ENCODE results near the gene TNNI3K. TPM values are rescaled to one million over a fixed set of nuclear protein-coding genes. Genes with fewer than 3 reads are reported as not detected.

The TNNI3K gene
- total RNA-seq, 1 donor from 2014 or later, result not detected

DNA sequence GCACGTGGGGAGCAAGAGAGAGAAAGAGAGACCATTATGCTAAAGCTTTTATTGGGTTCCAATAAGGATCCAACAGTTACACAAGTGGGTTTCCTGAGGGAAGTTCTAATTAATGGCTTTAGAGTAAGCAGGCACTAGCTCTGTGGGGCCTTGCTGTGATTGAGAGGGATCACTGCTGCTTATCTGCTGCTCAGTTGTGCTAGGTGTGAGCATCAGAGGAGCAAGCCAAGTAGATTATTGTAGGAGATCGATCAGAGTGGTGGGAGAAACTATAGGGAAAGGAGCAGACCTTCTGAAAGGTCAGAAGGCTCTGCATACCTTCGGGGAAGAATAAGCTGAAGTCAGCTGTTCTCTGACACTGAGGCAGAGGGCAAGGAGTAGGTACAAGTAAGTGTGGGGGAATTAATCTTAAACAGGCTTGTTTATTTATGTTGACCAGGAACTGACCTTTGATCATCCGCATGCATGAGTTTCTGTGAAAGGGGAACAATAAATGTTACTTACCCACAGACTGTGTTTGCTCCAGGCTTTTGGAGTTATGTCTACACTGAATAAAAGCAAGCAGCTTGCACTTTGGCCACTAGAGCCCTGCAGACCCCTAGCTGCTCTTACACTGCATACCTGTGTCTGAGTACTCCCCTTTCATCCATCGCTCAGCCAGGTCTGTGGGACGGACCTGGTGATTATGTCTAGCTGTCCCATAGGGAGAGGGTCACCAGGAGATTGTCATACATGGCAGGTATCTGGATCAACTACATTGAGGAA lies 89.7 kb downstream of the TNNI3K start:
- intact Hi-C loops (cut with micrococcal nuclease), result no loop called here
- H3K4me1 Mint-ChIP-seq (ENCODE audit: low read depth), result no peaks in the 10 kb centered on the region
- peaks cover 2% of the 10 kb centered on the region for H3K27me3 Mint-ChIP-seq (ENCODE audit: insufficient read depth)
- no peaks in the 10 kb centered on the region for H3K36me3 Mint-ChIP-seq (ENCODE audit: low read depth)
- H3K4me3 Mint-ChIP-seq, result no peak overlapping the region
- H3K9me3 Mint-ChIP-seq, result no peaks in the 10 kb centered on the region
- H3K27ac Mint-ChIP-seq, result no peak overlapping the region
- DNase-seq (ENCODE audit: low spot score), result no peak

DNA sequence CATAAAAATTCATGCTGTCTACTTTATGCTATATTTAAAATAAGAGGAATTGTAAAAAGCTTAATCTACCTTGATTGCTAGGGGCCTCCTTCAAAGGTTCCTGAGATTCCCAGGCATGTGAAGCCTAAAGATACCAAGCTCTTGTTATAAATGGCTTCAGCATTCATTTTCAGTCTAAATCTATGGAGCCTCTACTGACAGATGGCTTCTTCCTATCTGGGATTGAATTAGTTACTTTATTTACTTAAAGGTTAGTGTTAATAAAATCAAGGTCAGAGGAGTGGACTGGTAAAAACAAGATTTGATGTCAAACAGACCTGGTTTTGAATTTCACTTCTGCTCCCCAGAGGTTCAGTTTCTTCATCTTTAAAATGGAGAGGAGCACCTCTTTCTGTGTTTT lies 93.7 kb downstream of the TNNI3K start:
- Mint-ChIP-seq H3K9me3 (no peaks in the 10 kb centered on the region), H3K4me3 (no peak overlapping the region), H3K4me1 (ENCODE audit: low read depth) (no peaks in the 10 kb centered on the region), H3K36me3 (ENCODE audit: low read depth) (no peaks in the 10 kb centered on the region), H3K27ac (no peak overlapping the region), H3K27me3 (ENCODE audit: insufficient read depth) (peaks cover 2% of the 10 kb centered on the region)
- DNase-seq (ENCODE audit: low spot score), result no peak
- intact Hi-C loops (cut with micrococcal nuclease), result no loop called here

DNA sequence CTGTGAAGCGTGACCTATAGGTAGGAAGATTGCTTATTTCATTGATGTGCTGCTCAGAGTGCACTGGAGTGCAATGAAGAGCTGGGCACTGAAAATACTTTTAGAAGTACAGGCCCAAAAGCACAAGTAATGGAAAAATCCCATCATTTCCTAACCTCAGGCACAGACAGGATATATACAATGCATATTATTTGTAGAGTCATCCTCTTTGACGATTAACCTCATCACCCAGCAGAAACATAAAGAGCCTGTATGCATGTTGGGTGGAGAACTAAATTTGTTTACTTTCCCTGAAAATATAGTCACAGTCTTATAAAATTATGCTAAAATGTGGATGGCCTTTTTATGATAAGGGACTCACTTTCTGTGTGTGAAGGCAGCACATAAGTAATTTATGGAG lies 98.1 kb downstream of the TNNI3K start:
- Mint-ChIP-seq H3K27ac (no peak overlapping the region), H3K4me1 (ENCODE audit: low read depth) (no peaks in the 10 kb centered on the region), H3K4me3 (no peak overlapping the region), H3K27me3 (ENCODE audit: insufficient read depth) (no peaks in the 10 kb centered on the region), H3K9me3 (no peaks in the 10 kb centered on the region), H3K36me3 (ENCODE audit: low read depth) (no peaks in the 10 kb centered on the region)
- intact Hi-C loops (cut with micrococcal nuclease), result no loop called here
- no peak for DNase-seq (ENCODE audit: low spot score)

DNA sequence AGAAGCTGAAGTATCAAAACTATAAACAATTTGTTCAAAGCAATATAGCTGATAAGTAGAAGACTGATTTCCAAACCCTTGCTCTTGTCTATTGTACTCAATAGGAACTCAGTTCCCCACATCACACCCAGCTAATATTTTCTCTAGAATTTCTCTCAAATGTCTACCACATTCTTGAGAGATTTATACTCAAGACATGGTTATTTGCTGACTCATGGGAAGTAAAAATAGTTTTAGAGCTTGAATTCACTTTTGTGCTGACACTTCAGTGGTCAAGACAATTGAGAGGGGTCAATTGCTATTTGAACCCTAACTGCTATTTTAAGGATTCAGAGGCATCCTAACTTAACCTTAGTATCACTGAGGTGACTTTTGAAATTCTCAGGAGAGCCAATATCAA lies 99.0 kb downstream of the TNNI3K start:
- H3K36me3 Mint-ChIP-seq (ENCODE audit: low read depth), result no peaks in the 10 kb centered on the region
- intact Hi-C loops (cut with micrococcal nuclease), result no loop called here
- H3K4me1 Mint-ChIP-seq (ENCODE audit: low read depth), result no peaks in the 10 kb centered on the region
- H3K27ac Mint-ChIP-seq, result no peak overlapping the region
- H3K9me3 Mint-ChIP-seq, result no peaks in the 10 kb centered on the region
- no peaks in the 10 kb centered on the region for H3K27me3 Mint-ChIP-seq (ENCODE audit: insufficient read depth)
- no peak for DNase-seq (ENCODE audit: low spot score)
- H3K4me3 Mint-ChIP-seq, result no peak overlapping the region

DNA sequence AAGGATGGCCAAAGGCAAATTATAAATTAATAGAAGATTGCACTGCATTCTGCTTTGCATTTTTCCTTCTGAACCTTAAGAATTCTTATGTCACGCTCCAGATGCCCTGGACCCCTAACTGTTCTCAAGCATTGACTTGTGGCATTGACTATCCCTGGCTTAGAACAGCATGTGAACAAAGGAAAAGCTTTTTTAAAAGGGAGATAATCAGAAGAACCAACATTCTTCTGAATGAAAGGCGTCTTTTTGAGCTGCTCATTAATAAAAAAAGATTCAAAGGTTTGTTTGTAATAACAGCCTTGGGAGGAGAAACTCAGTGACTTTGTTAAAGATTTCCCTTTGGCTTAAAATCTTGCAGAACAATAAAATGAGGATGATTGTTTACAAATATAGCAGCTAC lies 105.5 kb downstream of the TNNI3K start:
- H3K4me3 Mint-ChIP-seq, result no peak overlapping the region
- no peaks in the 10 kb centered on the region for H3K27me3 Mint-ChIP-seq (ENCODE audit: insufficient read depth)
- no peaks in the 10 kb centered on the region for H3K36me3 Mint-ChIP-seq (ENCODE audit: low read depth)
- intact Hi-C loops (cut with micrococcal nuclease), result no loop called here
- H3K9me3 Mint-ChIP-seq, result no peaks in the 10 kb centered on the region
- no peak overlapping the region for H3K27ac Mint-ChIP-seq
- DNase-seq (ENCODE audit: low spot score), result no peak
- no peaks in the 10 kb centered on the region for H3K4me1 Mint-ChIP-seq (ENCODE audit: low read depth)

DNA sequence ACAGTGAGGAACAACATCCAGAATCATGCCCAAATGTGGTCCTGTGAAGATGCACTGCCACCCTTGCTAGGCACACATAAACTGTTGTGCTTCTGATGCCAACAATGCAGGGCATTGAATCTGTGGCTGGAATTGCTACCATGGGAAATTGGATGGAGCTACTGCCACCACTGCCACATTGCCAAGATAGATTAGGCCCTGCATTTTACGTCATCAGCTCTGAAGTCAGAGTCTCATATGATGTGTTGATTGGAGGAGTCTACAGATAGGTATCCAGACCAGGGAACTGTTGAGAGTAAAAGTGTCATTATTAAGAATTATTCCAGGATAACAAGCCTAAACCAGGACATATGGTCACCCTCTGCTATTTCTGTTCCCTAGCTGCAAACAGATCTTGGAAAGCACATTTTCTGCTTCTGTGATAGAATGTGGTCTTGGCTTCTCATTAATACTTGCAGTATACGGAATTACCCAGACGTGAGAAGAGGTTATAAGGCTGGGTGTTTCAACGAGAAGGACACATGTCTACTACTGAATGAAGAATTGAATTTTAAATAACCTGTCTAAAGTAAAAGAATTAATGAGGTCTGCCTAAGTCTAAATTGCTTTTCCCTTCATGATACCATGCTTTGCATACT lies 106.6 kb downstream of the TNNI3K start:
- Mint-ChIP-seq H3K4me1 (ENCODE audit: low read depth) (no peaks in the 10 kb centered on the region), H3K27ac (no peak overlapping the region), H3K4me3 (no peak overlapping the region), H3K27me3 (ENCODE audit: insufficient read depth) (no peaks in the 10 kb centered on the region), H3K36me3 (ENCODE audit: low read depth) (no peaks in the 10 kb centered on the region), H3K9me3 (no peaks in the 10 kb centered on the region)
- intact Hi-C loops (cut with micrococcal nuclease), result no loop called here
- no peak for DNase-seq (ENCODE audit: low spot score)

DNA sequence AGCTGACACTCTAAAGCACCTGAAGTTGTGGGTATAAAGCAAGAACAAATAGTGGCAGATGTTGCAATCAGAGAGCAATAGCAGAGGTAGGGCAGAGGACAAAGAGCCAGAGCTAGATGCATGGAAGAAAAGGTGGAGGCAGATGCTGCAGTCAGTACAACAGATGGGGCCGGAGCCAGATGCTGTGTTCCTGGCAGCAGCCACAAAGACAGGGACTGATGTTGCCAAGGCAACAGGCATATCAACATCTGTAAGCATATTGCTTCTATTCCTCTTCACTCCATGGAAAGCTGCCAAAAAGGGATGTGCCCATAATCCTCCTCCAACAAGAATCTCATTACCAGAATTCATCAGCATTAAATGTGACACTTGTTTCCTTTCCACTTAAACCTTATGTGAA lies 108.0 kb downstream of the TNNI3K start:
- DNase-seq (ENCODE audit: low spot score), result no peak
- Mint-ChIP-seq H3K27ac (no peak overlapping the region), H3K4me3 (no peak overlapping the region), H3K36me3 (ENCODE audit: low read depth) (no peaks in the 10 kb centered on the region), H3K4me1 (ENCODE audit: low read depth) (no peaks in the 10 kb centered on the region), H3K9me3 (no peaks in the 10 kb centered on the region), H3K27me3 (ENCODE audit: insufficient read depth) (no peaks in the 10 kb centered on the region)
- intact Hi-C loops (cut with micrococcal nuclease), result no loop called here

DNA sequence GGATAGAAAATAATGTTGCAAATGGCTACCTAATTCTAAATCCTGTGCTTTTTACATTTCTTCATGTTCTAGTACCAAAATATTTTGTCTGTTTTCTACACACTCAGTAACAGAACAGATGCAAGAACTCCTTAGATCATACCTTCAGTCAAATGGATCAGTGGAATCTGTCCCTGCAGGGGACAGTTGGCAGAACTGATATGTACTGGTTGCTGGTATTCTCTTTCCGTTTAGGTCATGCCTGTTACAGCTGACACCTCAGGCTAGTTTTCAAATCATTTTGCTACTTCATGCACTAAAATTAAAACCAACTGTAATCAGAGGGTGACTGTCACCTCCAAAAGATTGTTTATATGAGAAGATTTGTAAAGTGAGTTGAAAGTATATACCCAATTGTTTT lies 109.2 kb downstream of the TNNI3K start:
- Mint-ChIP-seq H3K27ac (no peak overlapping the region), H3K9me3 (no peaks in the 10 kb centered on the region), H3K27me3 (ENCODE audit: insufficient read depth) (no peaks in the 10 kb centered on the region), H3K36me3 (ENCODE audit: low read depth) (no peaks in the 10 kb centered on the region), H3K4me1 (ENCODE audit: low read depth) (no peaks in the 10 kb centered on the region), H3K4me3 (no peak overlapping the region)
- intact Hi-C loops (cut with micrococcal nuclease), result no loop called here
- DNase-seq (ENCODE audit: low spot score), result no peak

DNA sequence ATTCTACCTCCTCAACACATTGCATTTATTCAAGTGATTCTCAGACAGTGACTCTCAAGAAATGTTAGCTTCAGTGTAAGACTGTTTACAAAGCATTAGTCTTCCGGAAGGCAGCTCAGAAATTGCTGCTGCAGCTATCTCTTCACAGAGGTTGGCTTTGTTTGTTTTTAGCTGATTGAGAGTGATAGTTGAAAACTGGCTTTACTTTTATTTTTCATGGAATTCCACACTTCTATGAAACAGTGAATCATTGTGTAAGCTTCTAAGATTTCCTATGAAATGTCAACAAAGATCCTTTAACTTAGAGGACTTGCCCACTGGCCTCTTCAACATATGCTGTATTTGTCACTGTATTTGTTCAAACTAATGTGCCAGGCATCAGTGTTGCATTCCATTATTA lies 121.3 kb downstream of the TNNI3K start:
- intact Hi-C loops (cut with micrococcal nuclease), result no loop called here
- Mint-ChIP-seq H3K27ac (no peak overlapping the region), H3K36me3 (ENCODE audit: low read depth) (no peaks in the 10 kb centered on the region), H3K4me1 (ENCODE audit: low read depth) (no peaks in the 10 kb centered on the region), H3K9me3 (no peaks in the 10 kb centered on the region), H3K27me3 (ENCODE audit: insufficient read depth) (no peaks in the 10 kb centered on the region), H3K4me3 (no peak overlapping the region)
- DNase-seq (ENCODE audit: low spot score), result no peak

DNA sequence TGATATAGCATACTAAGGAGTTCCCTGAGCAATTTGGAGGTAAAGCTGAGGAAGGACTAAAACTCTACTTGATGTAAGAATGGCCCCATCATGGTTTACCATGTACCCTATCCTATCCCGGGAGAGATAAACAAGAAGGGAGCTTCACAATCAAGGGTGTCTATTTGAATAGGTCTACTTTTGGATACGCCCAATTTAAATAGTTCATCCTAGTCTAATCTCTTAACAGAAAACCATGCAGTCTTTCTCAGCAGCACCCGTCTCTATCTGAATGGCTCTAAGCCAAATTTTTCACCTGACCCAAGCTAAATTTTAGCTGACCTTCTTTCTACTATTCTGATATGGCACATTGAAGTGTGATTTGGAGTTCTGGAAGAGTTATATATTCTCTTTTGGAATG lies 122.0 kb downstream of the TNNI3K start:
- Mint-ChIP-seq H3K9me3 (no peaks in the 10 kb centered on the region), H3K4me1 (ENCODE audit: low read depth) (no peaks in the 10 kb centered on the region), H3K27ac (no peak overlapping the region), H3K36me3 (ENCODE audit: low read depth) (no peaks in the 10 kb centered on the region), H3K4me3 (no peak overlapping the region), H3K27me3 (ENCODE audit: insufficient read depth) (no peaks in the 10 kb centered on the region)
- intact Hi-C loops (cut with micrococcal nuclease), result no loop called here
- DNase-seq (ENCODE audit: low spot score), result no peak

DNA sequence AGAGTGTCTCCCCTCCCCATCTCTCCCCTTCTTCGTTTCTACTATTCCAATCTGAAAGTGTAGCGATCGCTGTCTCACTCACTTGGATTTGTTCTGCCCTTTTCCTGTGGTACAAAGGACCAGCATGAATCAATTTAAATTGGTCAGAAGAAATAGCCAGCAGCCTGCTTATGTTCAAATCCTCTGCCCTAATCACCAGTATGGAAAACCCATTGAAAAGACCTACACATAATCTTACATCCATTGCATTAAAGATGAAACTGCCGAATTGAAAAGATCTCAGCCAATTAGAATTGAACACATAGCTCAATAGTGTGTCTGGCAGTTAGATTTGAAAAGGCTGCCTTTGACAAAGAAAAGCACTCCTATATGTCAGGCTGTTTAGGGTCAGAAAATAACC lies 122.6 kb downstream of the TNNI3K start:
- intact Hi-C loops (cut with micrococcal nuclease), result no loop called here
- Mint-ChIP-seq H3K4me3 (no peak overlapping the region), H3K4me1 (ENCODE audit: low read depth) (no peaks in the 10 kb centered on the region), H3K27ac (no peak overlapping the region), H3K27me3 (ENCODE audit: insufficient read depth) (no peaks in the 10 kb centered on the region), H3K9me3 (no peaks in the 10 kb centered on the region), H3K36me3 (ENCODE audit: low read depth) (no peaks in the 10 kb centered on the region)
- no peak for DNase-seq (ENCODE audit: low spot score)

DNA sequence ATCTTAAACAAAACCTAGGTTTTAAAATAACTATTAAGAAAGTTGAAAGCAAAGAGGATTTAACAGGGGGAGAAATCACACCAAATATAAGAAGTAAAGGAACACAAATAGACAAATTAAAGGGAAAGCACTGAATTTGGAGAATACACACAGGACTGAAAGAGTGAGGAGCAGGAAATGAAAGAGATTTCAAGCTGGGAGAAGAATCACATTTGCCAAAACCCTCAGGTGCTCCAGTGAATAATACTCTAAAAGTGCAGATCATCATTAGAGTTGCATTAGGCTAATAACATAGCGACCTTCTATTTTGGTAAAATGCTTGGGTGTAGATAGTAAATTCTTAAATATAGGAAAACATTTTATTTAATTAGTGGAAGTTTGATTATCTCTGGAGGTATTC lies 127.5 kb downstream of the TNNI3K start:
- H3K36me3 Mint-ChIP-seq (ENCODE audit: low read depth), result no peaks in the 10 kb centered on the region
- DNase-seq (ENCODE audit: low spot score), result no peak
- no peak overlapping the region for H3K4me3 Mint-ChIP-seq
- no peak overlapping the region for H3K27ac Mint-ChIP-seq
- intact Hi-C loops (cut with micrococcal nuclease), result no loop called here
- no peaks in the 10 kb centered on the region for H3K27me3 Mint-ChIP-seq (ENCODE audit: insufficient read depth)
- no peaks in the 10 kb centered on the region for H3K9me3 Mint-ChIP-seq
- no peaks in the 10 kb centered on the region for H3K4me1 Mint-ChIP-seq (ENCODE audit: low read depth)

DNA sequence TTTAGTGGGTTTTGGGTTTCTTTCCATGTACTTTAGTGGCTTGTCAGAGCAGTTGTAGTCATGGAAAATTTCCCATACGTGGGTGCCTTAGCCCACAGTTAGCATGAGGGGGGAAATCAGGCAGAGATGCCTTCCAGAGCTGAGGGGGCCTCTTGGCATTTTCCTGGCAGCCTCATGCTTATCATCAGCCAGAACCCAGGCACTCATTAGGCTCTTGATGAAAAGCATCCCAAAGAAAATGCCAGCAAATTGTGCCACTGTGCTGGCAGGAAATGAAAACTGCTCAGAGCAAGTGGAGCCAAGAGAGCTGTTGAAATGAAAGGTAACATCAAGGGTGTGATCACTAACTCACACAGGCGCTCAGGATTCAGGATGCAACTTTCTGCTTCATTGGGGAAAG lies 128.0 kb downstream of the TNNI3K start:
- no peaks in the 10 kb centered on the region for H3K9me3 Mint-ChIP-seq
- no peaks in the 10 kb centered on the region for H3K27me3 Mint-ChIP-seq (ENCODE audit: insufficient read depth)
- intact Hi-C loops (cut with micrococcal nuclease), result no loop called here
- no peaks in the 10 kb centered on the region for H3K4me1 Mint-ChIP-seq (ENCODE audit: low read depth)
- no peak overlapping the region for H3K4me3 Mint-ChIP-seq
- H3K36me3 Mint-ChIP-seq (ENCODE audit: low read depth), result no peaks in the 10 kb centered on the region
- DNase-seq (ENCODE audit: low spot score), result no peak
- H3K27ac Mint-ChIP-seq, result no peak overlapping the region

Measured in activated T-helper 1 cell treated with anti-CD3 and anti-CD28 coated beads, Interleukin-12 subunit alpha, Interleukin-12 subunit beta, Interleukin-2, Interleukin-4 antibody, amounts not matched to agents 30 ng/mL and 10 ng/mL and 1 ng/mL, durations not matched to agents 14 hours and 24 hours and 36 hours (primary cell).